Body of pancreas (tissue), 4 donors: ENCODE data around the gene ASB5.

Source experiments
- POLR2A ChIP-seq, 3 donors: fragments of 450-650 bp; IDR thresholded peaks; one replicate each; pipeline ENCODE4 v1.6.1; 2016; ENCODE audit warnings: antibody characterized with exemption in 3 of 3, mild to moderate bottlenecking in 2 of 3
- TF ChIP-seq, protein P1 (sequence below), 7 experiments: fragments of 450-650 bp in 4 of 7; fragments of 200-600 bp in 3 of 7; sonication (generic) in 3 of 7; IDR thresholded peaks; one replicate each; pipeline ENCODE4 v1.5.1; 2016 to 2019; ENCODE audit warnings: antibody characterized with exemption in 7 of 7

DNA sequence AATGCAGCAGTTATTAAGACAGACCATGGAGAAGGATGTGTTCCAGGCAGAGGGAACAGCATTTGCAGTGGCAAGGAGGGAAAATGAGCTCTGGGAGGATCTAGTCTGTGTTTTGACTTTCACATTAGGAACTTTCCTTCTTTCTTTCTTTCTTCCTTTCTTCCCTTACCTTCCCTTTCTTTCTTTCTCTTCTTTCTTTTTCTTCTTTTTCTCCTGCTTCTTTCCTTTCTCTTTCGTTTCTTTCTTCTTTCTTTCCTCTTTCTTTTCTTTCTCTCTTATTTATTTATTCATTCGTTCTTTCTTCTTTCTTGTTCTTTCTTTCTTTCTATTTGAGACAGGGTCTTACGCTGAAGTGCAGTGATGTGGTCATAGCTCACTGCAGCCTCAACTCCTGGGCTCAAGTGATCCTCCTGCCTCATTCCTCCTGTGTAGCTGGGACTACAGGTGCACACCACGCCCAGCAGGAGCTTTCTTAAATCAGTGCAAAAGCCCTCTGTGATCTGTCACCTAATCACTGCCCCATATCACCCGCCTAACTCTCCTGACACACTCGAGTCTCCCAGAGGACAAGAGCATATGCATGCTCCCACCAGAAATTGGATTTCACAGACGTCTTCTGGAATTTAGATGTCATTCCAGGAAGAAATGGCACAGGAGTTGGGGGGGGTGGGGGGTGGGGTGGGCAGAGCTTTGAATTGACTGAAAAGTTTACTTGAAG lies 58.3 kb downstream of the ASB5 start:
- TF ChIP-seq, protein P1, sequence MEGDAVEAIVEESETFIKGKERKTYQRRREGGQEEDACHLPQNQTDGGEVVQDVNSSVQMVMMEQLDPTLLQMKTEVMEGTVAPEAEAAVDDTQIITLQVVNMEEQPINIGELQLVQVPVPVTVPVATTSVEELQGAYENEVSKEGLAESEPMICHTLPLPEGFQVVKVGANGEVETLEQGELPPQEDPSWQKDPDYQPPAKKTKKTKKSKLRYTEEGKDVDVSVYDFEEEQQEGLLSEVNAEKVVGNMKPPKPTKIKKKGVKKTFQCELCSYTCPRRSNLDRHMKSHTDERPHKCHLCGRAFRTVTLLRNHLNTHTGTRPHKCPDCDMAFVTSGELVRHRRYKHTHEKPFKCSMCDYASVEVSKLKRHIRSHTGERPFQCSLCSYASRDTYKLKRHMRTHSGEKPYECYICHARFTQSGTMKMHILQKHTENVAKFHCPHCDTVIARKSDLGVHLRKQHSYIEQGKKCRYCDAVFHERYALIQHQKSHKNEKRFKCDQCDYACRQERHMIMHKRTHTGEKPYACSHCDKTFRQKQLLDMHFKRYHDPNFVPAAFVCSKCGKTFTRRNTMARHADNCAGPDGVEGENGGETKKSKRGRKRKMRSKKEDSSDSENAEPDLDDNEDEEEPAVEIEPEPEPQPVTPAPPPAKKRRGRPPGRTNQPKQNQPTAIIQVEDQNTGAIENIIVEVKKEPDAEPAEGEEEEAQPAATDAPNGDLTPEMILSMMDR (IDR thresholded peaks at IDR 0.05), result no peak
- no peak for TF ChIP-seq POLR2A (IDR thresholded peaks at IDR 0.05)
